GM12864 (cell line): Measurements from ENCODE around the gene NELFCD.

ENCODE experiments used
- DNase-seq: peaks from one replicate; pipeline ENCODE4 v3.0.0-alpha.2; 2011; ENCODE audit warnings: low read depth
- H3K4me3 ChIP-seq: 2 replicates; pipeline ENCODE4 v1.5.1; 2011; ENCODE audit warnings: mild to moderate bottlenecking, low read depth, low read length, control low read depth
- CTCF ChIP-seq: IDR thresholded peaks from 2 replicates; pipeline ENCODE4 v1.5.1; 2011; ENCODE audit warnings: low read depth, mild to moderate bottlenecking, moderate library complexity, low read length, control low read depth, inconsistent platforms; ENCODE audit errors: missing control alignments

Gene NELFCD

GRCh38 chr20:59015411-59015810 is 34.4 kb downstream of the NELFCD start:
- TF ChIP-seq CTCF: no peak
- H3K4me3 ChIP-seq: no peak overlapping the region
- DNase-seq: no peak

GRCh38 chr20:59015812-59016711 is 35.0 kb downstream of the NELFCD start:
- no peak for TF ChIP-seq CTCF

GRCh38 chr20:59016795-59017492 is 35.9 kb downstream of the NELFCD start:
- TF ChIP-seq CTCF: no peak

More at GRCh38 chr20:59015812-59016711, 35.0 kb downstream of the NELFCD start:
- no peak for DNase-seq
- no peak overlapping the region for H3K4me3 ChIP-seq

GRCh38 chr20:59017493-59018231 is 36.6 kb downstream of the NELFCD start:
- no peak for TF ChIP-seq CTCF
- DNase-seq: no peak
- H3K4me3 ChIP-seq: no peak overlapping the region

More at GRCh38 chr20:59016795-59017492, 35.9 kb downstream of the NELFCD start:
- no peak overlapping the region for H3K4me3 ChIP-seq
- DNase-seq: no peak

- TF ChIP-seq CTCF: no peak
- H3K4me3 ChIP-seq: no peak overlapping the region
- DNase-seq: no peak
Observed at GRCh38 chr20:59018817-59019216, 37.8 kb downstream of the NELFCD start.

- no peak for DNase-seq
- H3K4me3 ChIP-seq: no peak within 1 kb of the TSS
- TF ChIP-seq CTCF: no peak
Observed at GRCh38 chr20:59019217-59019616, 38.2 kb downstream of the NELFCD start, which contains the start of gene TUBB1. Gene TUBB1 (plus strand): TSS chr20:59019429. CDS start chr20:59019523, 94 bp downstream.
